ENCODE measurements around the gene GPS1. TPM values are rescaled to one million over a fixed set of nuclear protein-coding genes. Genes with fewer than 3 reads are reported as not detected.

GPS1 gene
- total RNA-seq, 1 donor from 2014 or later: 105 TPM

DNA sequence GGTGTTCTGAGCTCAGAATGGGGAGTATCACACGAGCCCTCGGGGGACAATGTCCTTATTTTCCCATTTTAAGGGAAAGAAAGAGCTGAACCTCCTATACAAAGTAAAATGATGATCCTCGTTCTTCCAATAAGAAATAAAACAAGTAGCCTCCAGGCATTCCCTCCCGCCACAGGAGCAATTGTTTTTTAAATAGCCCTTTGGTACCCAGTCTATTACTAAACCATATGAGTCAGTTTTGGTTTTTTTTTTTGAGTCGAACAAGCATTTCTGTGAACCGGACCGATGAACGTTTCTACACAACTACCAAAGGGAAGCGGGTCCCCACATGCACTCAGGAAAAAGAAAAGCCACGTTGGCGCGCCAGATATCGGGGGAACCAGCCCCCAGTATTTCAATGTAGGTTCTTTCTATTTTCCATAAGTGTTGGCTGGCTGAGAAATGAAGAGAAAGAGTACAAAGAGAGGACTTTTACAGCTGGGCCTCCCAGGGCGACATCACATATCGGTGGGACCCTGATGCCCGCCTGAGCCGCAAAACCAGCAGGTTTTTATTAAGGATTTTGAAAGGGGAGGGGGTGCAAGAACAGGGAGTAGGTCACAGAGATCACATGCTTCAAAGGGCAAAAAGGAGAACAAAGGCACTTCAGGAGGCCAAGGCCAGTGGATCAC is 10.4 kb upstream of the GPS1 start:
- Mint-ChIP-seq H3K36me3 (no peaks in the 10 kb centered on the region), H3K4me3 (no peak overlapping the region), H3K9me3 (no peaks in the 10 kb centered on the region), H3K4me1 (peaks cover 14% of the 10 kb centered on the region), H3K27ac (no peak overlapping the region), H3K27me3 (ENCODE audit: low read depth) (no peaks in the 10 kb centered on the region)
- DNase-seq (ENCODE audit: low spot score in 2 of 2, unreplicated experiment in 2 of 2): no peak
- TF ChIP-seq, protein P1, sequence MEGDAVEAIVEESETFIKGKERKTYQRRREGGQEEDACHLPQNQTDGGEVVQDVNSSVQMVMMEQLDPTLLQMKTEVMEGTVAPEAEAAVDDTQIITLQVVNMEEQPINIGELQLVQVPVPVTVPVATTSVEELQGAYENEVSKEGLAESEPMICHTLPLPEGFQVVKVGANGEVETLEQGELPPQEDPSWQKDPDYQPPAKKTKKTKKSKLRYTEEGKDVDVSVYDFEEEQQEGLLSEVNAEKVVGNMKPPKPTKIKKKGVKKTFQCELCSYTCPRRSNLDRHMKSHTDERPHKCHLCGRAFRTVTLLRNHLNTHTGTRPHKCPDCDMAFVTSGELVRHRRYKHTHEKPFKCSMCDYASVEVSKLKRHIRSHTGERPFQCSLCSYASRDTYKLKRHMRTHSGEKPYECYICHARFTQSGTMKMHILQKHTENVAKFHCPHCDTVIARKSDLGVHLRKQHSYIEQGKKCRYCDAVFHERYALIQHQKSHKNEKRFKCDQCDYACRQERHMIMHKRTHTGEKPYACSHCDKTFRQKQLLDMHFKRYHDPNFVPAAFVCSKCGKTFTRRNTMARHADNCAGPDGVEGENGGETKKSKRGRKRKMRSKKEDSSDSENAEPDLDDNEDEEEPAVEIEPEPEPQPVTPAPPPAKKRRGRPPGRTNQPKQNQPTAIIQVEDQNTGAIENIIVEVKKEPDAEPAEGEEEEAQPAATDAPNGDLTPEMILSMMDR (IDR thresholded peaks at IDR 0.05; ENCODE audit: unreplicated experiment): no peak

DNA sequence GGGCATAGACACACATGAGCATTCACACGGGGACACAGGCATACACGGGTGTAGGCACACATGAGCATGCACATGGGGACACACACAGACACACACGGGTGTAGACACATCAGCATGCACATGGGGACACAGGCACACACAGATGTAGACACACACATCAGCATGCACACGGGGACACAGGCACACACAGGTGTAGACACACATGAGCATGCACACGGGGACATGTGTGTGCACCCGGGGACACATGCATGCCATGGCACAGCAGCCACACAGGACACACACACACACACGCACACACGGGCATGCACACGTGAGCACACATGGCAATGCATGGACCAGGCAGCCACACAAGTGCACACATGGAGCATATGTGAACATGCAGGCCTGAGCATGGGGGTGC is 9.0 kb upstream of the GPS1 start:
- no peak for DNase-seq (ENCODE audit: low spot score in 2 of 2, unreplicated experiment in 2 of 2)
- Mint-ChIP-seq H3K36me3 (peaks cover 10% of the 10 kb centered on the region), H3K27me3 (ENCODE audit: low read depth) (no peaks in the 10 kb centered on the region), H3K4me1 (peaks cover 11% of the 10 kb centered on the region), H3K9me3 (no peaks in the 10 kb centered on the region), H3K27ac (no peak overlapping the region), H3K4me3 (no peak overlapping the region)
- TF ChIP-seq, protein P1 (IDR thresholded peaks at IDR 0.05; ENCODE audit: unreplicated experiment): no peak

DNA sequence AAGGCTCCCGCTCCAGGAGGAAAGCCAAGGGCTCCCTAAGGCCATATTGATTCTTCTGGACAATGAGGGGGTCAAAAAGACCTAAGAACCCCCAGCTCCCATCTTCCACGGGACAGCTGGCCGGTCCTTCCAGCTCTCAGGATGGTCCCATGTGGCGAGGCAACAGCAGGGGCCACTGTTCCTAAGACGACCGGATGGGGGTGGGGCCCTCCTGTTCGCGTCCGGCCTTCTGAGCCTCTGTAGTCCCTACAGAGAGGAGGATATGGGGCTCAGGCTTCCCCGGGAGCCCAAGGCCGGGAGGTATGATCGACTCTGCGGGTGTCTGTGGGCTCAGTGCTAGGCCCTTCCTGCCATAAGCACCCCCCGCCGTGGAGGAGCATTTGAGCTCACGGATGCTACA is 8.2 kb upstream of the GPS1 start:
- Mint-ChIP-seq H3K27ac (no peak overlapping the region), H3K4me1 (peaks cover 6% of the 10 kb centered on the region), H3K36me3 (peaks cover 11% of the 10 kb centered on the region), H3K4me3 (no peak overlapping the region), H3K27me3 (ENCODE audit: low read depth) (no peaks in the 10 kb centered on the region), H3K9me3 (no peaks in the 10 kb centered on the region)
- TF ChIP-seq, protein P1 (IDR thresholded peaks at IDR 0.05; ENCODE audit: unreplicated experiment): no peak
- DNase-seq (ENCODE audit: low spot score in 2 of 2, unreplicated experiment in 2 of 2): no peak

DNA sequence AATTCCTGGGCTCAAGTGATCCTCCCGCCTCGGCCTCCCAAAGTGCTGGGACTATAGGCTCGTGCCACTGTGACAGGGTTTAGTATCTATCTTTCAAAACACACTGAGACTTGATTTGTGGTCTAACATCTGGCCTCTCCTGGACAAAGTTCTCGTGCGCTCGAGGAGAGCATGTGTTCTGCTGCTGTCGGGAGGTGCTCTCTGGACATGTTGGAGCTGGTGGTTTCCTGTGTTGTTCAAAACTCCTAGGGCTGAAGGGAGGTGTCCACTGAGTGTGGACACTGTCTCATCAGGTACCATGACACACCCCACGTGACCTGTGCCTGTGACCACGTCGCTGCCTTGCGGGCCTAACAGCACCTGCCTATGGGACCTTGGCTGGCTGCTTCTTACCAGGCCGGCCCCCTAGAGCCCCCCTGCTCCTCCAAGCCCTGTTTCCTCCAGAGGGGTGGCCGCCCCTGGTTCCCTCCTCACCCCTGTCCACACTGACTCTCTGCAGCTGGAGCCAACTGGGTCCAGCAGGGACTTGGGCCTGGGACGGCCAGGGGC is 5.7 kb upstream of the GPS1 start:
- no peak overlapping the region for H3K4me3 Mint-ChIP-seq

DNA sequence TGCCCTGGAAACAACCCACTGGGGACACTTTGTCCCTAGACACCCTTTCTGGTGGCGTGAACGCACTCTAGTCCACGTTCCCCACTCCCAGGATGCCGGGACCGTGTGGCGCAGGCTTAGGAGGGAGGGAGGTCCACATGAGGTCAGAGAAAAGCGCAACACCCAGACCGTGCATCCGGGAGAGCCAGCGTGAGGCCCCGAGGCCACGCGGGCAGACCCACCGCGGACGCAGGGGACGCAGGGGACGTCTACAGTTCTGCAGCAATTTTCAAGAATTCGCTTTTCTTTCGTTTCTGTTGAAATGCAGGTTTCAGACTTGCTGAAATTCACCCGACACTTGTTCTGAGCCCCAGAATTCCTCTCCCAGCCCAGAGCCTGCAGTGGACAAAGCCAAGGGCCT is 4.8 kb upstream of the GPS1 start:
- peaks cover 7% of the 10 kb centered on the region for H3K4me1 Mint-ChIP-seq
- peaks cover 11% of the 10 kb centered on the region for H3K36me3 Mint-ChIP-seq
- no peak overlapping the region for H3K27ac Mint-ChIP-seq
- H3K4me3 Mint-ChIP-seq: no peak overlapping the region
- no peaks in the 10 kb centered on the region for H3K27me3 Mint-ChIP-seq (ENCODE audit: low read depth)
- TF ChIP-seq, protein P1 (IDR thresholded peaks at IDR 0.05; ENCODE audit: unreplicated experiment): no peak
- H3K9me3 Mint-ChIP-seq: no peaks in the 10 kb centered on the region
- DNase-seq (ENCODE audit: low spot score in 2 of 2, unreplicated experiment in 2 of 2): no peak

More for the DNA sequence above, 5.7 kb upstream of the GPS1 start:
- Mint-ChIP-seq H3K27ac (no peak overlapping the region), H3K36me3 (peaks cover 11% of the 10 kb centered on the region), H3K9me3 (no peaks in the 10 kb centered on the region), H3K27me3 (ENCODE audit: low read depth) (no peaks in the 10 kb centered on the region), H3K4me1 (peaks cover 7% of the 10 kb centered on the region)
- TF ChIP-seq, protein P1 (IDR thresholded peaks at IDR 0.05; ENCODE audit: unreplicated experiment): no peak
- no peak for DNase-seq (ENCODE audit: low spot score in 2 of 2, unreplicated experiment in 2 of 2)
